ENCODE measurements around the gene FBXL7. TPM values are rescaled to one million over a fixed set of nuclear protein-coding genes. Genes with fewer than 3 reads are reported as not detected.

FBXL7 gene
- polyA plus RNA-seq, 1 donor (not counting 4 experiments of a cell fraction or from before 2014, with no cell fraction given): 0.22 TPM

DNA sequence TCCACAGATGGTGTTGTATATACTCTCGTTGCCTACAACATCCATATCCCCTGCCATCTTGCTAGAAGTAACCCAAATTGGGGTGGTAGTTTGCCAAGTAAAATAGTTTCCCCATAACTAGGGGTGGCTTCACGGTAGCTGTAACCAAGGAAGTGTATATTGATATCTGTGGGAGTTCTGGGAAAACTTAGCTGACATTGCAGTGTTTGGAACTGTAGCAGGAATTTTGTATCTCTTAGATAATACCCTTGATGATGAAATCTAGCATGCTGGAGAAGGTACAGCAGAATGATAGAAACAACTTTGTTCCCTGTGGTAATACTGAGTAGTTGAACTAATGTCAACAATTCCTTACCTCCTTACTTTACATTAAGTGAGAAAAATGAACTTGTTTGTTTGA is 29.8 kb downstream of the FBXL7 start:
- H3K9me3 ChIP-seq (ENCODE audit: control insufficient read depth, low read depth, low read length): no peaks in the 10 kb centered on the region
- TF ChIP-seq EZH2 (IDR thresholded peaks at IDR 0.05; ENCODE audit: low read length): no peak
- TF ChIP-seq, protein P1, sequence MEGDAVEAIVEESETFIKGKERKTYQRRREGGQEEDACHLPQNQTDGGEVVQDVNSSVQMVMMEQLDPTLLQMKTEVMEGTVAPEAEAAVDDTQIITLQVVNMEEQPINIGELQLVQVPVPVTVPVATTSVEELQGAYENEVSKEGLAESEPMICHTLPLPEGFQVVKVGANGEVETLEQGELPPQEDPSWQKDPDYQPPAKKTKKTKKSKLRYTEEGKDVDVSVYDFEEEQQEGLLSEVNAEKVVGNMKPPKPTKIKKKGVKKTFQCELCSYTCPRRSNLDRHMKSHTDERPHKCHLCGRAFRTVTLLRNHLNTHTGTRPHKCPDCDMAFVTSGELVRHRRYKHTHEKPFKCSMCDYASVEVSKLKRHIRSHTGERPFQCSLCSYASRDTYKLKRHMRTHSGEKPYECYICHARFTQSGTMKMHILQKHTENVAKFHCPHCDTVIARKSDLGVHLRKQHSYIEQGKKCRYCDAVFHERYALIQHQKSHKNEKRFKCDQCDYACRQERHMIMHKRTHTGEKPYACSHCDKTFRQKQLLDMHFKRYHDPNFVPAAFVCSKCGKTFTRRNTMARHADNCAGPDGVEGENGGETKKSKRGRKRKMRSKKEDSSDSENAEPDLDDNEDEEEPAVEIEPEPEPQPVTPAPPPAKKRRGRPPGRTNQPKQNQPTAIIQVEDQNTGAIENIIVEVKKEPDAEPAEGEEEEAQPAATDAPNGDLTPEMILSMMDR (optimal IDR thresholded peaks at IDR 0.05 in 1 of 3, IDR thresholded peaks at IDR 0.05 in 1 of 3, conservative IDR thresholded peaks at IDR 0.05 in 1 of 3; ENCODE audit: extremely low read depth in 1 of 3, insufficient read depth in 2 of 3, low read length in 3 of 3): no peak
- DNase-seq (ENCODE audit: low read depth, low spot score): no peak
- H4K20me1 ChIP-seq (ENCODE audit: control insufficient read depth, extremely low read depth, insufficient read depth, low read length): no peaks in the 10 kb centered on the region
- H3K4me3 ChIP-seq (ENCODE audit: control insufficient read depth in 2 of 3, extremely low read depth in 1 of 3, insufficient read depth in 2 of 3, low read depth in 1 of 3, low read length in 3 of 3): no peak overlapping the region
- H3K36me3 ChIP-seq (ENCODE audit: control insufficient read depth in 2 of 2, extremely low read depth in 1 of 2, insufficient read depth in 2 of 2, low read length in 2 of 2): no peaks in the 10 kb centered on the region
- H2AFZ ChIP-seq (ENCODE audit: control insufficient read depth, low read length): no peak overlapping the region
- H3K9me1 ChIP-seq (ENCODE audit: control insufficient read depth, extremely low read depth, insufficient read depth, low read length): no peaks in the 10 kb centered on the region
- no peaks in the 10 kb centered on the region for H3K27me3 ChIP-seq (ENCODE audit: control insufficient read depth, extremely low read depth, insufficient read depth, low read length)
- FAIRE-seq: no peak
- no peak overlapping the region for H3K4me2 ChIP-seq (ENCODE audit: control insufficient read depth, extremely low read depth, insufficient read depth, low read depth, low read length)
- H3K9ac ChIP-seq (ENCODE audit: control insufficient read depth, extremely low read depth, insufficient read depth, low read length): no peak overlapping the region
- no peak overlapping the region for H3K27ac ChIP-seq (ENCODE audit: control insufficient read depth, insufficient read depth, low read length)
- no peaks in the 10 kb centered on the region for H3K4me1 ChIP-seq (ENCODE audit: control insufficient read depth, extremely low read depth, insufficient read depth, low read length)
- dilution Hi-C loops (cut with MboI; ENCODE audit: extremely low pct_ligation_motif_present, low sequenced_read_pairs): no loop called here
- H3K79me2 ChIP-seq (ENCODE audit: control insufficient read depth, insufficient read depth, low read length): no peaks in the 10 kb centered on the region

DNA sequence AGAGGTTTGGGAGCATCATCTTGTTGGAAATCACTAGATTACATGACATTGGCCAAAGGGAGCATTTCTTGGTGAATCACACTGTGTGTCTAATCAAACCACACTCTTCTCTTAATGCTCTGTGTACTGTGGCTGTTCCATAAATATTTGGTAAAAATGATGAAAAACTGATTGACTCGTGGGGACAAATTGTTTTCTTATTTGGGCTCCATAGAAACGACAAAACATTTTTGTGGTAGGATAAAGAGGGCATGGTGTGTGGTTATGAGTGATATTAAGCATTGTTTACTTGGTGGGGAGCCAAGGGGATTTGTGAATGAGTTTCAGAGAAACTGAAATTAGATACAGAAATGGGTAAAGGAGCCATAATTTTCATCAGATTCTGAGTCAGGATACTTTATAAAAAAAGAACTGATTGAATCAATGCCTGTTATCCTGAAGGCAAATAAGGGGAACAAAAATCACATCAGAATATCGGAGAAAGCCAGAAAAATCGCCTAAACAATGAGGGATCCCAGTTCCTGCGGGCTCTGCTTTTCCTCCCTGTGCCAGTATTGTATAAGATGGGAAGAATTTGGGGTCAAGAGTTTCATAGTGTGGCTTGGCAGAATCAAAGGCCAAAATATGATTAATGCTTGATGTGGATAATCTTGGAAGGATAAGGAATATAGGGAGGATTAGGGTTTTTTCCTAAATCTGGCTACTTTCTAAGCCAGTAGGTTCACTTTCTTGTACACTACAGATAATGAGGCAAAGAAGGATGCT is 33.3 kb downstream of the FBXL7 start:
- H3K79me2 ChIP-seq (ENCODE audit: control insufficient read depth, insufficient read depth, low read length): no peaks in the 10 kb centered on the region
- no peaks in the 10 kb centered on the region for H4K20me1 ChIP-seq (ENCODE audit: control insufficient read depth, extremely low read depth, insufficient read depth, low read length)
- H3K9me3 ChIP-seq (ENCODE audit: control insufficient read depth, low read depth, low read length): no peaks in the 10 kb centered on the region
- FAIRE-seq (no peak), DNase-seq (ENCODE audit: low read depth, low spot score) (no peak)
- H3K27me3 ChIP-seq (ENCODE audit: control insufficient read depth, extremely low read depth, insufficient read depth, low read length): no peaks in the 10 kb centered on the region
- no peaks in the 10 kb centered on the region for H3K36me3 ChIP-seq (ENCODE audit: control insufficient read depth in 2 of 2, extremely low read depth in 1 of 2, insufficient read depth in 2 of 2, low read length in 2 of 2)
- no peak overlapping the region for H3K27ac ChIP-seq (ENCODE audit: control insufficient read depth, insufficient read depth, low read length)
- no peak overlapping the region for H3K4me3 ChIP-seq (ENCODE audit: control insufficient read depth in 2 of 3, extremely low read depth in 1 of 3, insufficient read depth in 2 of 3, low read depth in 1 of 3, low read length in 3 of 3)
- no peaks in the 10 kb centered on the region for H3K4me1 ChIP-seq (ENCODE audit: control insufficient read depth, extremely low read depth, insufficient read depth, low read length)
- no peak overlapping the region for H2AFZ ChIP-seq (ENCODE audit: control insufficient read depth, low read length)
- no peak overlapping the region for H3K9ac ChIP-seq (ENCODE audit: control insufficient read depth, extremely low read depth, insufficient read depth, low read length)
- no peak for TF ChIP-seq EZH2 (IDR thresholded peaks at IDR 0.05; ENCODE audit: low read length)
- TF ChIP-seq, protein P1 (optimal IDR thresholded peaks at IDR 0.05 in 1 of 3, IDR thresholded peaks at IDR 0.05 in 1 of 3, conservative IDR thresholded peaks at IDR 0.05 in 1 of 3; ENCODE audit: extremely low read depth in 1 of 3, insufficient read depth in 2 of 3, low read length in 3 of 3): no peak
- H3K4me2 ChIP-seq (ENCODE audit: control insufficient read depth, extremely low read depth, insufficient read depth, low read depth, low read length): no peak overlapping the region
- no peaks in the 10 kb centered on the region for H3K9me1 ChIP-seq (ENCODE audit: control insufficient read depth, extremely low read depth, insufficient read depth, low read length)
- dilution Hi-C loops (cut with MboI; ENCODE audit: extremely low pct_ligation_motif_present, low sequenced_read_pairs): no loop called here
